ENCODE measurements around the gene LRRC4C. TPM values are rescaled to one million over a fixed set of nuclear protein-coding genes. Genes with fewer than 3 reads are reported as not detected.

LRRC4C gene
- polyA plus RNA-seq, 1 of the 3 experiments (the other 2 are of a cell fraction): 0.16 TPM

DNA sequence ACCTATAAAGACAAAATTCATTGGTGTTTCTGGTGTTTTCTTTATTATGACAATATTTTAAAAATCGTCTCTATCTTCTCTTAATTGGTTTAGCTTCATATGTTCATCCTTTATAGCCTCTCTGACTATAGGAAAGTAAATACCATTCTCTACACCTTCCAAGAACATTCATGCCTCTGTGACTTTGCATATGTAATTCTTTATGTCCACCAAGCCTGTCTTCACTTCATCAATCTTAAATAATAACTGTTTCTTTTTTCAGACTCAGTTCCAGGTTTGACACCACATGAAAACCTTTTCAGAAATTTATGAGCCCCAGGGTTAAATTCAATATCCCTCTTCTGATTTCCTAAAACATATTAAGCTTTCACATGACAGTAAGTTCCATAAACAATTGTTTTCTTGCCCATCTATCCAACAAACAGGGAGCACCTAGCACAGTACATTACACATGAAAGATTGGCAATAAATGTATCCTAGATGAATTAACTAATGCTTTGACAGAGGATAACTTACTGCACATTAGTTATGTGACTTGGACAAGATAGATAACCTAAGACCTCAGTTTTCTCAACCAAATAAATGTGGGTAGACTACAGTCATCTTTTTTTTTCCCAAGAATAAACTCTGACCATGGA is 886.1 kb downstream of the LRRC4C start:
- H3K4me3 ChIP-seq (ENCODE audit: low read depth in 2 of 2, low read length in 1 of 2): no peak overlapping the region
- H3F3A ChIP-seq (replicated peaks; ENCODE audit: insufficient read depth): no peaks in the 10 kb centered on the region
- H3K79me2 ChIP-seq (ENCODE audit: insufficient read depth): no peaks in the 10 kb centered on the region
- no peak overlapping the region for H2AFZ ChIP-seq (ENCODE audit: low read depth)
- H3K4me1 ChIP-seq (ENCODE audit: control insufficient read depth in 1 of 2, insufficient read depth in 2 of 2, low read depth in 1 of 2, low read length in 1 of 2): no peaks in the 10 kb centered on the region
- CTCF ChIA-PET: no interaction called here
- H3K27ac ChIP-seq (ENCODE audit: low read depth in 2 of 2, low read length in 1 of 2): no peak overlapping the region
- no peaks in the 10 kb centered on the region for H3K9me3 ChIP-seq
- no peak overlapping the region for H3K4me2 ChIP-seq
- H3K36me3 ChIP-seq (replicated peaks in 1 of 2; ENCODE audit: control insufficient read depth in 1 of 2, insufficient read depth in 2 of 2, low read length in 1 of 2): no peaks in the 10 kb centered on the region
- H3K9me2 ChIP-seq: no peaks in the 10 kb centered on the region
- DNase-seq: no peak
- TF ChIP-seq, protein P1, sequence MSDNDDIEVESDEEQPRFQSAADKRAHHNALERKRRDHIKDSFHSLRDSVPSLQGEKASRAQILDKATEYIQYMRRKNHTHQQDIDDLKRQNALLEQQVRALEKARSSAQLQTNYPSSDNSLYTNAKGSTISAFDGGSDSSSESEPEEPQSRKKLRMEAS (IDR thresholded peaks at IDR 0.05; ENCODE audit: low read depth): no peak
- TF ChIP-seq TEAD4 (IDR thresholded peaks at IDR 0.05; ENCODE audit: borderline replicate concordance, insufficient read depth) (no peak), POLR2AphosphoS5 (IDR thresholded peaks at IDR 0.05; ENCODE audit: low read depth, low read length) (no peak), FOSL2 (IDR thresholded peaks at IDR 0.05; ENCODE audit: borderline replicate concordance, low read depth) (no peak), CHD2 (IDR thresholded peaks at IDR 0.05; ENCODE audit: low read length, partially characterized antibody) (no peak), RFX5 (IDR thresholded peaks at IDR 0.05; ENCODE audit: low read length) (no peak), ELF1 (IDR thresholded peaks at IDR 0.05) (no peak), SMC3 (IDR thresholded peaks at IDR 0.05; ENCODE audit: low read depth, low read length) (no peak), MXI1 (IDR thresholded peaks at IDR 0.05; ENCODE audit: low read depth, low read length) (no peak), TCF12 (IDR thresholded peaks at IDR 0.05) (no peak), FOXJ3 (CRISPR knock-in tag; IDR thresholded peaks at IDR 0.05) (no peak), FOXM1 (IDR thresholded peaks at IDR 0.05; ENCODE audit: low read depth) (no peak), JUND (IDR thresholded peaks at IDR 0.05) (no peak), RCOR1 (IDR thresholded peaks at IDR 0.05; ENCODE audit: low read length) (no peak)
- TF ChIP-seq, protein P2, sequence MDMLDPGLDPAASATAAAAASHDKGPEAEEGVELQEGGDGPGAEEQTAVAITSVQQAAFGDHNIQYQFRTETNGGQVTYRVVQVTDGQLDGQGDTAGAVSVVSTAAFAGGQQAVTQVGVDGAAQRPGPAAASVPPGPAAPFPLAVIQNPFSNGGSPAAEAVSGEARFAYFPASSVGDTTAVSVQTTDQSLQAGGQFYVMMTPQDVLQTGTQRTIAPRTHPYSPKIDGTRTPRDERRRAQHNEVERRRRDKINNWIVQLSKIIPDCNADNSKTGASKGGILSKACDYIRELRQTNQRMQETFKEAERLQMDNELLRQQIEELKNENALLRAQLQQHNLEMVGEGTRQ (IDR thresholded peaks at IDR 0.05; ENCODE audit: borderline replicate concordance, low read depth, low read length): no peak
- TF ChIP-seq, protein P3, sequence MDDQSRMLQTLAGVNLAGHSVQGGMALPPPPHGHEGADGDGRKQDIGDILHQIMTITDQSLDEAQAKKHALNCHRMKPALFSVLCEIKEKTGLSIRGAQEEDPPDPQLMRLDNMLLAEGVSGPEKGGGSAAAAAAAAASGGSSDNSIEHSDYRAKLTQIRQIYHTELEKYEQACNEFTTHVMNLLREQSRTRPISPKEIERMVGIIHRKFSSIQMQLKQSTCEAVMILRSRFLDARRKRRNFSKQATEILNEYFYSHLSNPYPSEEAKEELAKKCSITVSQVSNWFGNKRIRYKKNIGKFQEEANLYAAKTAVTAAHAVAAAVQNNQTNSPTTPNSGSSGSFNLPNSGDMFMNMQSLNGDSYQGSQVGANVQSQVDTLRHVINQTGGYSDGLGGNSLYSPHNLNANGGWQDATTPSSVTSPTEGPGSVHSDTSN (IDR thresholded peaks at IDR 0.05): no peak
- TF ChIP-seq, protein P4, sequence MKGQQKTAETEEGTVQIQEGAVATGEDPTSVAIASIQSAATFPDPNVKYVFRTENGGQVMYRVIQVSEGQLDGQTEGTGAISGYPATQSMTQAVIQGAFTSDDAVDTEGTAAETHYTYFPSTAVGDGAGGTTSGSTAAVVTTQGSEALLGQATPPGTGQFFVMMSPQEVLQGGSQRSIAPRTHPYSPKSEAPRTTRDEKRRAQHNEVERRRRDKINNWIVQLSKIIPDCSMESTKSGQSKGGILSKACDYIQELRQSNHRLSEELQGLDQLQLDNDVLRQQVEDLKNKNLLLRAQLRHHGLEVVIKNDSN (IDR thresholded peaks at IDR 0.05; ENCODE audit: borderline replicate concordance, low read depth): no peak
- TF ChIP-seq, protein P5, sequence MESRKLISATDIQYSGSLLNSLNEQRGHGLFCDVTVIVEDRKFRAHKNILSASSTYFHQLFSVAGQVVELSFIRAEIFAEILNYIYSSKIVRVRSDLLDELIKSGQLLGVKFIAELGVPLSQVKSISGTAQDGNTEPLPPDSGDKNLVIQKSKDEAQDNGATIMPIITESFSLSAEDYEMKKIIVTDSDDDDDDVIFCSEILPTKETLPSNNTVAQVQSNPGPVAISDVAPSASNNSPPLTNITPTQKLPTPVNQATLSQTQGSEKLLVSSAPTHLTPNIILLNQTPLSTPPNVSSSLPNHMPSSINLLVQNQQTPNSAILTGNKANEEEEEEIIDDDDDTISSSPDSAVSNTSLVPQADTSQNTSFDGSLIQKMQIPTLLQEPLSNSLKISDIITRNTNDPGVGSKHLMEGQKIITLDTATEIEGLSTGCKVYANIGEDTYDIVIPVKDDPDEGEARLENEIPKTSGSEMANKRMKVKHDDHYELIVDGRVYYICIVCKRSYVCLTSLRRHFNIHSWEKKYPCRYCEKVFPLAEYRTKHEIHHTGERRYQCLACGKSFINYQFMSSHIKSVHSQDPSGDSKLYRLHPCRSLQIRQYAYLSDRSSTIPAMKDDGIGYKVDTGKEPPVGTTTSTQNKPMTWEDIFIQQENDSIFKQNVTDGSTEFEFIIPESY (IDR thresholded peaks at IDR 0.05; ENCODE audit: borderline replicate concordance, low read depth): no peak
- TF ChIP-seq, protein P6, sequence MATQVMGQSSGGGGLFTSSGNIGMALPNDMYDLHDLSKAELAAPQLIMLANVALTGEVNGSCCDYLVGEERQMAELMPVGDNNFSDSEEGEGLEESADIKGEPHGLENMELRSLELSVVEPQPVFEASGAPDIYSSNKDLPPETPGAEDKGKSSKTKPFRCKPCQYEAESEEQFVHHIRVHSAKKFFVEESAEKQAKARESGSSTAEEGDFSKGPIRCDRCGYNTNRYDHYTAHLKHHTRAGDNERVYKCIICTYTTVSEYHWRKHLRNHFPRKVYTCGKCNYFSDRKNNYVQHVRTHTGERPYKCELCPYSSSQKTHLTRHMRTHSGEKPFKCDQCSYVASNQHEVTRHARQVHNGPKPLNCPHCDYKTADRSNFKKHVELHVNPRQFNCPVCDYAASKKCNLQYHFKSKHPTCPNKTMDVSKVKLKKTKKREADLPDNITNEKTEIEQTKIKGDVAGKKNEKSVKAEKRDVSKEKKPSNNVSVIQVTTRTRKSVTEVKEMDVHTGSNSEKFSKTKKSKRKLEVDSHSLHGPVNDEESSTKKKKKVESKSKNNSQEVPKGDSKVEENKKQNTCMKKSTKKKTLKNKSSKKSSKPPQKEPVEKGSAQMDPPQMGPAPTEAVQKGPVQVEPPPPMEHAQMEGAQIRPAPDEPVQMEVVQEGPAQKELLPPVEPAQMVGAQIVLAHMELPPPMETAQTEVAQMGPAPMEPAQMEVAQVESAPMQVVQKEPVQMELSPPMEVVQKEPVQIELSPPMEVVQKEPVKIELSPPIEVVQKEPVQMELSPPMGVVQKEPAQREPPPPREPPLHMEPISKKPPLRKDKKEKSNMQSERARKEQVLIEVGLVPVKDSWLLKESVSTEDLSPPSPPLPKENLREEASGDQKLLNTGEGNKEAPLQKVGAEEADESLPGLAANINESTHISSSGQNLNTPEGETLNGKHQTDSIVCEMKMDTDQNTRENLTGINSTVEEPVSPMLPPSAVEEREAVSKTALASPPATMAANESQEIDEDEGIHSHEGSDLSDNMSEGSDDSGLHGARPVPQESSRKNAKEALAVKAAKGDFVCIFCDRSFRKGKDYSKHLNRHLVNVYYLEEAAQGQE (IDR thresholded peaks at IDR 0.05; ENCODE audit: low read depth, low read length): no peak
- 0% methylated on average over 1 of the region's 1 CpG for WGBS (ENCODE audit: low lambda C conversion rate)
- POLR2A ChIA-PET: no interaction called here
- H4K20me1 ChIP-seq (ENCODE audit: insufficient read depth): no peaks in the 10 kb centered on the region
- H3K9ac ChIP-seq: no peak overlapping the region
- H3K27me3 ChIP-seq (ENCODE audit: insufficient read depth): no peaks in the 10 kb centered on the region

Data from SK-N-SH (cell line).